ENCODE measurements around the gene NGFR. TPM values are rescaled to one million over a fixed set of nuclear protein-coding genes. Genes with fewer than 3 reads are reported as not detected.

NGFR gene
- total RNA-seq, 4 donors from 2014 or later = 3.0 to 40.5 (median 19.1) TPM

DNA sequence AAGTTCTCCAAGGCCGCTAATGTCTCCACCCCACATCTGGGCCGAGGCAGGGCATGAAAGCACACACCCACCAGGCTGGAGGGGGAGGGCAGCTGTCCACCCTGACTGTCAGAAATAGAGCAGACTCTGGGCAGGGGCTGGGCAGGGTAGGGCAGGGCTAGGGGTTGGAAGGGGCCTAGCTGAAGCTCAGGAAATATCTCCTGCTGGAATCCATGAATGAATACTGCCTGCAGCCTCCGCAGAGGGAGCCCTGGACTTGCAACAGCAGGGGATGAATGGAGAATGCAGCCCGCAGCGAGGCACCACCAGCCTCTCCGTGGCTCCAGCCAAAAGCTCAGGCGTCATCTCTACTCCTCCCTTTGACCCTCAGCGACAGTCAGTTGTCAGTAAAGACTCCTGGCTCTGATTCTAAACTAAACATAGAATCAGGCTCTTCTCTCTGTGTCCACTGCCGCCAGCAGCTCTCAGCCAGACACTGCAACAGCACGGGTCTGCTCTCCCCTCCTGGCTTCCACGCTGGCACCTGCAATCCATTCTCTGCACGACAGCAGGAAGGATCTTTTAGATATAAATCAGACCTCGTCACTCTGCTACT, 23.9 kb upstream of the NGFR start:
- no peak overlapping the region for H3K4me3 ChIP-seq (ENCODE audit: low read depth, poor library complexity, severe bottlenecking)
- intact Hi-C loops (cut with DNase I; ENCODE audit: low total_unique reads) = no loop called here
- TF ChIP-seq, protein P1, sequence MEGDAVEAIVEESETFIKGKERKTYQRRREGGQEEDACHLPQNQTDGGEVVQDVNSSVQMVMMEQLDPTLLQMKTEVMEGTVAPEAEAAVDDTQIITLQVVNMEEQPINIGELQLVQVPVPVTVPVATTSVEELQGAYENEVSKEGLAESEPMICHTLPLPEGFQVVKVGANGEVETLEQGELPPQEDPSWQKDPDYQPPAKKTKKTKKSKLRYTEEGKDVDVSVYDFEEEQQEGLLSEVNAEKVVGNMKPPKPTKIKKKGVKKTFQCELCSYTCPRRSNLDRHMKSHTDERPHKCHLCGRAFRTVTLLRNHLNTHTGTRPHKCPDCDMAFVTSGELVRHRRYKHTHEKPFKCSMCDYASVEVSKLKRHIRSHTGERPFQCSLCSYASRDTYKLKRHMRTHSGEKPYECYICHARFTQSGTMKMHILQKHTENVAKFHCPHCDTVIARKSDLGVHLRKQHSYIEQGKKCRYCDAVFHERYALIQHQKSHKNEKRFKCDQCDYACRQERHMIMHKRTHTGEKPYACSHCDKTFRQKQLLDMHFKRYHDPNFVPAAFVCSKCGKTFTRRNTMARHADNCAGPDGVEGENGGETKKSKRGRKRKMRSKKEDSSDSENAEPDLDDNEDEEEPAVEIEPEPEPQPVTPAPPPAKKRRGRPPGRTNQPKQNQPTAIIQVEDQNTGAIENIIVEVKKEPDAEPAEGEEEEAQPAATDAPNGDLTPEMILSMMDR (IDR thresholded peaks at IDR 0.05) = no peak
- TF ChIP-seq POLR2A (IDR thresholded peaks at IDR 0.05) = no peak
- 29 to 50% methylated on average over 13 of the region's 13 CpGs for WGBS, 2 donors
- no peak for DNase-seq (ENCODE audit: low spot score in 2 of 2)

GRCh38 chr17:49471769-49472168, 23.3 kb upstream of the NGFR start:
- 89 to 100% methylated on average over 1 of the region's 1 CpG for WGBS, 2 donors
- intact Hi-C loops (cut with DNase I; ENCODE audit: low total_unique reads) = no loop called here
- H3K4me3 ChIP-seq (ENCODE audit: low read depth, poor library complexity, severe bottlenecking) = no peak overlapping the region
- TF ChIP-seq, protein P1 (IDR thresholded peaks at IDR 0.05) = no peak
- no peak for TF ChIP-seq POLR2A (IDR thresholded peaks at IDR 0.05)
- DNase-seq (ENCODE audit: low spot score in 2 of 2) = no peak

- DNase-seq (ENCODE audit: low spot score in 2 of 2) = no peak
- intact Hi-C loops (cut with DNase I; ENCODE audit: low total_unique reads) = no loop called here
- WGBS, 2 donors = 64 to 83% methylated on average over 5 of the region's 5 CpGs
- TF ChIP-seq, protein P1 (IDR thresholded peaks at IDR 0.05) = no peak
- no peak for TF ChIP-seq POLR2A (IDR thresholded peaks at IDR 0.05)
- H3K4me3 ChIP-seq (ENCODE audit: low read depth, poor library complexity, severe bottlenecking) = no peak overlapping the region
These were observed 22.6 kb upstream of the NGFR start for GRCh38 chr17:49472527-49472926.

- intact Hi-C loops (cut with DNase I; ENCODE audit: low total_unique reads) = no loop called here
- WGBS, 2 donors = 70 to 79% methylated on average over 9 of the region's 9 CpGs
These were observed 21.0 kb upstream of the NGFR start for GRCh38 chr17:49473900-49474751.

DNA sequence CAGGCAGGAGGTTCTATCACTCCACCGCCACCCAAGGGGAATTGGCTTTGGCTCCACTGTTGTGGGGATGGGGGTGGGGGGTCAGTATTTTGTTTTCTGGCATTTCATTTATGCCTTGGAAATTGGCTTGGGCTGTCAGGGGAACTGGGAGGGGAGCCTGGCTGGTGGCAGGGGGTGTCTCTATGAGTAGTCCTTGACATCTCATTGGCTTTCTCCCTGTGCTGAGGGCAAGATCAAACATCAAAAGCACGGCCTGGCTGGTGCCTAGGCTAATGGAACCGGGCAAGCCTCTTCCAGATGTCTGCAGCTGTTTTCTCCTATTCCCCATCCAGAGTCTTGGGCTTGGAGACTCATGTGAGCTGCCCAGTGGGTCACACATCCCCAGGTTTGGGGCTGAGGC, 17.4 kb upstream of the NGFR start:
- DNase-seq (ENCODE audit: low spot score in 2 of 2) = no peak
- 69 to 77% methylated on average over 3 of the region's 3 CpGs for WGBS, 2 donors
- intact Hi-C loops (cut with DNase I; ENCODE audit: low total_unique reads) = no loop called here
- no peak overlapping the region for H3K4me3 ChIP-seq (ENCODE audit: low read depth, poor library complexity, severe bottlenecking)
- TF ChIP-seq, protein P1 (IDR thresholded peaks at IDR 0.05) = no peak
- TF ChIP-seq POLR2A (IDR thresholded peaks at IDR 0.05) = no peak

More at GRCh38 chr17:49473900-49474751, 21.0 kb upstream of the NGFR start:
- DNase-seq (ENCODE audit: low spot score in 2 of 2) = no peak
- H3K4me3 ChIP-seq (ENCODE audit: low read depth, poor library complexity, severe bottlenecking) = no peak overlapping the region
- TF ChIP-seq, protein P1 (IDR thresholded peaks at IDR 0.05) = no peak
- no peak for TF ChIP-seq POLR2A (IDR thresholded peaks at IDR 0.05)

Data from lower leg skin (tissue), 4 donors.